IPS-18c (cell line): ENCODE measurements around the gene B3GLCT.

Experiments
- H3K4me3 ChIP-seq: 2 replicates; pipeline ENCODE4 v1.7.0; 2013; ENCODE audit warnings: low read depth, mild to moderate bottlenecking, low read length, moderate library complexity; ENCODE audit not compliant: insufficient read depth
- H3K9me3 ChIP-seq: one replicate; pipeline ENCODE4 v1.6.1; 2013; ENCODE audit warnings: mild to moderate bottlenecking, low read length, moderate library complexity; ENCODE audit not compliant: control insufficient read depth, insufficient read depth

Gene B3GLCT

DNA sequence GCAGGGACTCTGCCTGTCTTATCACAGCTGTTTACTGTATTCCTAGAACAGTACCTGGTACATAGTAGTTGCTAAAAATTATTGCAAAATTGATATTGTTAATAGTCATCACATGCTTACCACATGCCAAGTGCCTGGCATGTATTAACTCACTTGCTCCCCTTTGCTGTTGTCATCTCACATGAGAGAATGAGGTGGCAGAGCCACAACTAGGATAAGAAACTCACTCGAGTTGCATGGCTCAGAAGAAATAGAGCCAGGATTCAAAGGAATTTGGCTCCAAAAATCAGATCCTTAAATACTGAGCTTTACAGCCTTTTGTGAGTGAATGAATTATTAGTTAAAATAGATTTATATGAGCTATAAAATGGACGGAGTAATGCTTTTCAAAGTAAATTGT lies 42.6 kb downstream of the B3GLCT start:
- Histone ChIP-seq H3K9me3 (no peaks in the 10 kb centered on the region), H3K4me3 (no peak overlapping the region)

DNA sequence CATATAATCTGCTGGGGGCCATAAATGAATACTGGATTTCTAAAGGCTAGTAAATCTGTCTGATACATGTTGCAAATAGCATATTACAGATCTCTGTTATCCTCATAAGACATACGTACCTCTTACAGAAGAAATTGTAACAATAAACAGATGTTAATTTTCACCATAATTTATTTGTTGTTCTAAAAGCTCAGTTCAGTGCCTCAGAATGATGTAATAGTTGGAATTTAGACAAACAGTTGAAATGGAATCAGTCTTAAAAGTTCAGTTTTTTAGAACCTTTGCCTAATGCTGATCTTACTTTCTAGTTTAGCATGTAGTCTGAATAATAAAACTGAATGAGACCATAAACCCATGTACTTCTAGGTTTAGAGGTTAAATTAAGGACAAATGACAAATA lies 43.1 kb downstream of the B3GLCT start:
- no peaks in the 10 kb centered on the region for H3K9me3 ChIP-seq
- H3K4me3 ChIP-seq, result no peak overlapping the region

DNA sequence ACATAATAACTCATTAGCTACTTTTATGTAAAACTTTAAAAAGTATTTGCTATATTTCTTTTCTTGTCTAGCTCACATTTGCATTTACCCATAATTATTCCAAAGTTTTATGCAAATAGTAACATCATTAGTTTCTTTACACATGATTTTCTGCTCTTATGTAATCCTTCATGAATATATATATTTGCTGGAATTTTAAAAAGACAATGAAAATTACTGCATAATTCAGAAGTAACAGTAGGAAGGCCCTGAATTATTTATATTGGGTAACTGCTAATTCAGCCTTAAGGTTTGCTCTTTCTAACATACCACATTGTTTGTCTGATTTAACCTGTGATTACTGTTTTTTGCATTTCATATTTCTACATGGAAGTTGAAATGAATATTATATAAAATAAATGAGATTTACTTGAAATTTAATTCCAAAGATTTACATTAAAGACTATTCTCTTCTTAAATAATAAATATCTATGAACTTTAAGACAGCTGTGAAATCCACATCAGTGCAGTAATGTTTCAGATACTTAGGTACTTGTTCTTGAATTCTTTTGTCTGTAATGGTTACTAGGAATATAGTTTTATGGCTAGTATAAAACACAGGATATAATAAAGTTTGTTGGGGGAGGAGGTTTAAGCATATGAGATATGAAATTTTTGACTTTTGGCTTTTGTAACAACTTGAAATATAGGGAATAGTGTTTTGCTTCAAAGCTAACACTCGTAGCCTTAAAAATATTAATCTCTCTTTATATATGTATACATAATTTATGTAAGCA lies 46.0 kb downstream of the B3GLCT start:
- H3K4me3 ChIP-seq, result no peak overlapping the region
- H3K9me3 ChIP-seq, result no peaks in the 10 kb centered on the region

DNA sequence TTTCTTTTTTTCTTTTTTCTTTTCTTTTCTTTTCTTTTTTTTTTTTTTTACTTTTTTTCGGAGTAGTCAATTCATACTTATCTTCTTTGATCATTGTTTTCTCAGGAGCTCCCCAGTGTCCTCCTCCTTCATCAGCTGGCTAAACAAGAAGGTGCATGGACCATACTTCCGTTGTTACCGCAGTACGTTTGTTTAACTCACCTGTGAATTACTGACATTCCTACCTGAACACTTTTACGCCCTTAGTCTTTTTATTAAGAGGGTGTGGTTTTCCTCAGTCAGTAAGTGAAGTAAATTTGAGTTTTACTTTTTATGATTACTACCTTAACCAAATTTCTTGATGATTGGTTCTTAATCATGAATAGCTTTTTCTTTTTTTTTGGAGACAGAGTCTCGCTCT lies 47.1 kb downstream of the B3GLCT start:
- Histone ChIP-seq H3K9me3 (no peaks in the 10 kb centered on the region), H3K4me3 (no peak overlapping the region)

DNA sequence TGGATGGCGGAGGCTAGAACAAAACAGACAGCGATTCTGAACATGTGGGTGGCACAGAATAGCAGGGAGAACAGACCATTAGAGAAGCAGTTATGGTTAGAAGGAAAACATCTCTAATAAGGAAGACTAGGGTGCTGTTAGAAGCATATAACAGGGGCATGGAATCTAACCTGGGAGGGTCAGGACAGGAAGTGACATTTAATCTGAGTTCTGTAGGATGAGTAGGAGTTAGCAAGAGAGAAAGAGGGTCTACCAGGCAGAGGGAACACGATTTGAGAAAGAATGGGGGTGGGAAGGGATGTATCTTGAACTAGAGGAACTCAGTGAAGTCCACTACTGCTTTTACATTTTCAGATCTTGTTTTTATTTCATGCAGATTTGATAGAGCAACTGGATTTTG lies 48.6 kb downstream of the B3GLCT start:
- peaks cover 3% of the 10 kb centered on the region for H3K9me3 ChIP-seq
- no peak overlapping the region for H3K4me3 ChIP-seq

DNA sequence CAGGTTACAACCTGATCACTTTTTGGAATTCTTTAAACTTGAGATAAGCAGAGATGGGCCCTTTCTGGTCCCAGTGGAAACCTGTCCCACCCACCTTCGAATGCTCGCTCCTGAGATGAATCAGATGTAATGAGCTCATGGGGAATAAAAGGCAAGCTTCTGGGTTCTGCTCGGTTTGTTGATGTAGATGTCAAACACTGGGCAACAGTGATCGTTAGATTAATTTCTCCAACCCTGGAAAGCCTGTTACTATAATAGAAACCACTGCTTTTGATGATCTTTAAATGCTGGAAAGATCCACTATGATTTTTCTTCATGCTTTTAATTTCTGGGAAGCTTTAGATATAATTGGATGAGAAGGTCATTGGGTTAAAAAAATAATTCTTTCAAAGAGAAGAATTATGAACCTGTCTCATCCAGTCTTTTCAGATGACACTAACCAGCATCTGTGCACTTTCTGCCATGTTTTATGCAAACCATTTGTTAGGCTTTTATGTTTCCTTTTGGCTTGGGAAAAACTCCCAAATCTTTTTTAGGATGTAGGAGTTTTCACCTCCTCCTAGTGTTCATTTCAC lies 49.3 kb downstream of the B3GLCT start:
- H3K9me3 ChIP-seq, result peaks cover 3% of the 10 kb centered on the region
- H3K4me3 ChIP-seq, result no peak overlapping the region

DNA sequence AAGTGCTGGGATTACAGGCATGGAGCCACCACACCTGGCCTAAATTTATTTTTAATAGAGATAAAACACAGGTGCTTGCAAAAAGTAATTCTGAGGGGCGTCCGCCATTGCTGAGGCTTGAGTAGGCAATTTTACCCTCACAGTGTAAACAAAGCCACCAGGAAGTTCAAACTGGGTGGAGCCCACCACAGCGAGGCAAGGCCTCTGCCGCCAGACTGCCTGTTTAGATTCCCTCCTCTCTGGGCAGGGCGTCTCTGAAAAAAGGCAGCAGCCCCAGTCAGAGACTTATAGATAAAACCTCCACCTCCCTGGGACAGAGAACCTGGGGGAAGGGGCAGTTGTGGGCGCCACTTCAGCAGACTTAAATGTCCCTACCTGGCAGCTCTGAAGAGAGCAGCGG lies 50.7 kb downstream of the B3GLCT start:
- peaks cover 3% of the 10 kb centered on the region for H3K9me3 ChIP-seq
- H3K4me3 ChIP-seq, result no peak overlapping the region

DNA sequence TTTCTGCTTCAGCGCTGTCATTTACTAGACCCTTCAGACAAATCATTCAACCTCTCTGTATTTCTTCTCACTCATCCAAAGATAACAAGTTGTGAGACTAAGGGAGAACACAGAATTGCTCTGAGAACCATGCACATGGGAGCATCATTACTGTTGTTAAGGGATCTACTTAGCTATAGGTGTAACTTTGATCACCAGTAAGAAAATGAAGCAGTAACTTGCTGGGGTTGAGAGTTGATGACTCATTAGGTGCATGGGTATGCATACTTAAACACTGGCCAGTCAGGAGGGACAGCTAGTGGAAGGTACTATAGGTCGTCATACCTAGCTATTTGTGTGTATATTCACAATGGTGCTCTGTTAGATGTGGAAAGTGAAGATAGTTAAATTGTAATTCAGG lies 61.5 kb downstream of the B3GLCT start:
- Histone ChIP-seq H3K9me3 (peaks cover 6% of the 10 kb centered on the region), H3K4me3 (no peak overlapping the region)

DNA sequence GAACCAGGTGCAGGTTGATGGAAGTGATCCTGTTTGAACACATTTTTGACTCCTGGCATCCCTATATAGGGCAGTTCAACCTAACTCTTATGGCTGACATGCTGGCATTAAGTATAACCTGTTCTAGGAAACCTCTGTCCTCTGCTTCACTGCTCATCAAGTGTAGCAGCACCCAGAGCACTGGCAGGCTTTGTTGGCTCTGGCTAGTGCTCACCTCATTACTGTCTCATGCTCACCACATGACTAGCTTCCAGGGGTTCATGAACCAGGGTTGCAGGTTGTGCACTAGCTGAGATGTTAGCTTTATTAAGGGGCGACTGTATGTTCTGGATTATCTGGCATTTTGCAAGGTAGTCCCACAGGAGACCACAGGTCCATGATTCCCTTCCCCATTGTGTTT lies 63.6 kb downstream of the B3GLCT start:
- no peak overlapping the region for H3K4me3 ChIP-seq
- H3K9me3 ChIP-seq, result no peaks in the 10 kb centered on the region

DNA sequence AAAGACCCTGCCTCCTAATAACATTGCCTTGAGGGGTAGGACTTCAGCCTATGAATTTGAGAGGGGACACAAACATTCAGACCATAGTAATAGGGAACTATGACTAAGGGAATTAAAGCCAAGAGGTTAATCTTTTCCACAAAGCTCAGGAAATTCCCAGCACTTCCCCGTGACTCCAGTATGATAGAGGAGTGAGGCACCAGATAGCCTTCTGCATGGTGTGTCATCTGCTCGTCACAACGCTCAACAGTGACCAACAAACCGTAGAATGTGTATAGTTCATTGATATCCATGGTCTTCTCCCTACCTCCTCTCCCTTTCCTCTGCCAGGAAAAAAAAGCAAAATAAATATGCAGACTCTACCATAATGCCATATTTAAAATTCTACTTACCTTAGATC lies 64.4 kb downstream of the B3GLCT start:
- Histone ChIP-seq H3K9me3 (no peaks in the 10 kb centered on the region), H3K4me3 (no peak overlapping the region)

DNA sequence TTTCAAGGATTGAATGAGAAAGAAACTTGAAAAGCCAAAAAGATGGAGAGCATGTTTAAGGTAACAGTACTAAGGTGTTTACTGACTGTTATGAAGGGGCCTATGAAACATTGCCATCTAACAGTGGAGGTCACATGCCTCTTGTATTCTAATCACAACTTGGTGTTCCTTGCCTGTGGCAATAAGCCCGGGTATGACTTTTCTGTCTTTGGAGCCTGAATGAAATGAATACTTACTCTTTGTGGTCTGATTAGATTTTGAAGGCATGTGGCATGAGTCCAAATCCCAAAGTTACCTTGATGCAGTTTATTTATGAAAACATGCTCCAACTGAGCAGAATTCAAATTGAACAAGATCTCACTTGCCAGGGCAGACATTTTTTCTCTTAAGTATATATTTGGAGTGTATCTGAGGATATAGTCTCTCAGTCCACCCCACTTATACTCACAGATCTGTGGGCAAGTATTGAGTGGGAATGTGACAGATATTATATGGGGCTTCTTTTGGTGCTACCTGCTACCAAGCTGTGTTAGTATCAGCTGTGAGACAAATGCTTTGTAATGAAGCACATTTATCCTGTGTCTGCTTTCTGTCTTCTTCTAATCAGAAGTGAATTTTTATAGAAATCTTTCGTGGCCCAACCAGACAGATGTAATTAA lies 67.5 kb downstream of the B3GLCT start:
- H3K9me3 ChIP-seq, result peaks cover 6% of the 10 kb centered on the region
- H3K4me3 ChIP-seq, result no peak overlapping the region

DNA sequence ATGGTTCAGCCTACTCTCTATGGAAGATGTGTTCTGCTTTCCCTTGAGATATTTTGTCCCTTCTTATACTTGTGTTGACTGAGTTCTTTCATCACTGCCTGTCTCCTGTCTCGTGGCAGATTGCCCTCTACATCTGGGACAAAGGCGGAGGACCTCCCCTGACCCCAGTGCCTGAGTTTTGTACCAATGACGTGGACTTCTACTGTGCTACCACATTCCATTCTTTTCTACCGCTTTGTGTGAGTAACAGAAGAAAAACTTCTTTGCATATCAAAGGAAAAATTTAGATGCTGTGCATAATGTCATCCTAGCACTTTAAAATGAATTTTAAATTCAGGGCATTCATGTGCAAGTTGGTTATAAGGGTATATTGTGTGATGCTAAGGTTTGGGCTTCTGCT lies 74.6 kb downstream of the B3GLCT start:
- H3K9me3 ChIP-seq, result peaks cover 9% of the 10 kb centered on the region
- no peak overlapping the region for H3K4me3 ChIP-seq

DNA sequence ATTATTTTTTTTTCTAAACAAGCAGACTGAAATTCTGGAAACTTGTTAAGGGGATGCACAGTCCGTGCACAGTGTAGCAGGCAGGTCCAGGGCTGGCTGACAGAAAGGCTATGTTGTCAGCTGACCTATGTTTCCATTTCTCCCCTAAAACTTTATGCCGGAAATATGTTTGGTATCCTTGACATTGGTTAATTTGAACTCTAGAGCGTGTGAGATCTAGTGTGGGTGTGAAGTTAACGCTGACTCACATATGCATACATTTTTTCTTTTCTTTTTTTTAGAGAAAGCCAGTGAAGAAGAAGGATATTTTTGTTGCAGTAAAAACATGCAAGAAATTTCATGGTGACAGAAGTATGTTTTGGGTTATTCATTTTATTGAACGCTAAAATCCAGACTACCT lies 76.6 kb downstream of the B3GLCT start:
- H3K9me3 ChIP-seq, result peaks cover 4% of the 10 kb centered on the region
- no peak overlapping the region for H3K4me3 ChIP-seq

DNA sequence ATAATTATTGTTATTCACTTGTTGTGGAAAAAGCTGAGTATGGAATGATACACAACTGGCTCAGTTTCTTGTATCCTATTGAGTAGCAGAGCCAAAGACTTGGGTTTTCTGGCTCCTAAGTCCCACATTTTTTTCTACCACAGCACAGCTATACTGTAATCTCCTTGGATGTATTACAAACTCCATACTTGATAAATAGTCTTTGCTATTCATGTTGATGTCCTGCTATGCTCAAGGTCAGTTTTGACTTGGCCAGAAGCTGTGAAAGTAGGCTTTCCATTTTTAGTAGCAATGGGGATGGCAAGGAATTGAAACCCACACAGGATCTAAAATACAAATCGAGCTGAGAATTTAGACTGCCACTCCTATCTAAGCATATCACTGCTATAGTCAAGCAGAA lies 79.1 kb downstream of the B3GLCT start:
- peaks cover 4% of the 10 kb centered on the region for H3K9me3 ChIP-seq
- no peak overlapping the region for H3K4me3 ChIP-seq

DNA sequence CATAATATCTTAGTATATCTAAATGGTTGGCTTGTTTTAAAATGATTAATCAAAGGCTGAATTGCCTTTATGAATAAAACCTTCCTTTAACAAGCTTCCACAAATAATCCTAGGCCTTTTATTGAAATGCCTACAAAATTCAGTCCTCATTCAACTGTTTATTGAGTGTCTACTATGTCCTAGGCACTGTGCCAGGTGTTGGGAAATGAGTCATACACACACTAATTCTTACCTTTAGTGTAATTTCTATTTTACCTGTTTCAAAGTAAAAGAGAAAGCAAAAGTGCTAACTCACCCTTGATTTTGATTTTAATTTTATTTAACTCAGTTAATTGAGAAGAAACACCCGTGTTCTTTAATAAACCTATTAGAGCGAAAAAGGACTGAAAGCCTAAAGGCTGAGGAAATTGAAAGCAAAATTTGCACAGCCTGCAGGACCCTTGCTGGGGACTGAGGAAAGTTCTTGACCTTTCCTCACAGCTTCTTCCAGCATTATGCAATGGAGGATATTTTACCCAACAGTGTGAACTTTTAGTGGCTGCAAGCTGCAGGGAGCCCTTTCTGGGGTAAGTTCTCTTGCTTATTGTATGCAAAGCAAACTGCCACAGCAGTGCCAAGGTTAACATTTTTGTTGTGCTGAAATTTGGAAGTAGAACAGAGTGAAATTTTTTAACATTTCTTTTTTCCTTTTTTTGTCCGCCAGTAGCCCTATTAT lies 83.1 kb downstream of the B3GLCT start:
- no peak overlapping the region for H3K4me3 ChIP-seq
- H3K9me3 ChIP-seq, result peaks cover 4% of the 10 kb centered on the region

DNA sequence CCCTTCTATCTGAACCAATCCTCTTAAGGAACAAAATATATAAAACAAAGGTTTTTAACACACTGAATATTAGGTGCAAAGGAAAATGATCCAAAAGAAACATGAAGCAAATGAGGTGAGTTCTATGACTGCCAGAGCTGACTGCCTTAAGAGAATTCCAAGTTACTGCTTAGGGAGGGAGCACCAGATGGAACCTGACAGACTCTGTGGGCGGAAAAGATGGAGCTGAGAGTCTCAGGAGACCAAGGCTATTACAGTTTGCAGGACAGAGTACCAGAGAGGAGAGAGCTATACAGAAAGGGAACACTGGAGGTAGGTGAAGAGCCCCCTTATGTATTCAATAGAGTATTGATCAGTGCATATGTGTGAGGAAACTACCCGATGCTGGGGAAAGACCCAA lies 87.2 kb downstream of the B3GLCT start:
- Histone ChIP-seq H3K4me3 (no peak overlapping the region), H3K9me3 (no peaks in the 10 kb centered on the region)

DNA sequence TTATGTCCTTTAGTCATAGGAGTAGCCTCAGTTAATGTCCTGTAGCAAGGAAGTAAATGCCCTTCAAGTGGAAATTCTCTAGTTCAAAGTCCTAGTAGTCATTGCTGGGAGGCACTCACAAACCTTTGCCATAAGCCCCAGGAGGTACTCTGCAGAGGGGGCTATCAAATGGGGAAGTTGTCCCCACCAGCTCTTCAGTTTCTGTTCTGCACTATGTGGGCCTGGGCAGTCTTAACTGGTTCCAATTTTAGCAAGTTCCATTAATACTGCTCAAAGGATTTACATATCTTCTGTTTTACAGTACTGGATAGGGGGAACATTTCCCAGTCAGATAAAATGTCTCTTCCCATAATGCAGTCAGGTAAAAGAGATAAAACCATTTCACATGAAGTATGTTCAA lies 101.3 kb downstream of the B3GLCT start:
- Histone ChIP-seq H3K9me3 (peaks cover 4% of the 10 kb centered on the region), H3K4me3 (no peak overlapping the region)

DNA sequence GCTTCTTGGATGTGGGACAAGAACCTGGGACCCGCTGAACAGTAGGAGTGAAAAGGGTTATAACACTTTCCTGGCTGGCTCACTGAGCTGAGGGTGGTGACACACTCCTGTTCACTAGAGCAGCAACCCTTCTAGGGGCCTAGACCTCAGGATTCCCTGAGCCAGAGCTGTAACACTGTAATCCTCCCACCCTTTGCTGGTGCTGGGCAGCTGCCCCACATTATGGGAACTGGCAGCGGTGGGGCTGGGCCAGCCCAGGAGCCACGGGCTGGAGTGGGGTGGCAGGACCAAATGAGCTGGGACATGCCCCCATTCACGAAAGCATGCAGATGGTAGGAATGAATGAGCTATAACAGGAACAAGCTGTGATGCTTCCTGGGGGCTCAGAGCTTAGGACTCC lies 110.6 kb downstream of the B3GLCT start:
- no peak overlapping the region for H3K4me3 ChIP-seq
- H3K9me3 ChIP-seq, result peaks cover 4% of the 10 kb centered on the region
